ENCODE results near the gene UFD1.
A peak's percentile ranks its signal among the peaks of the same experiment; 100 is the strongest.

Gene UFD1

GRCh38 chr22:19494676-19495173 lies 15.7 kb upstream of the UFD1 start:
- no peak for DNase-seq

GRCh38 chr22:19494001-19494560 lies 15.1 kb upstream of the UFD1 start:
- no peak for DNase-seq

- peak; percentile 25 for DNase-seq
Measured at GRCh38 chr22:19492504-19493174, 13.6 kb upstream of the UFD1 start.

GRCh38 chr22:19490628-19491230 lies 11.7 kb upstream of the UFD1 start:
- no peak for DNase-seq

GRCh38 chr22:19488884-19489843 lies 10.2 kb upstream of the UFD1 start:
- DNase-seq, result no peak

GRCh38 chr22:19488285-19488684 lies 9.3 kb upstream of the UFD1 start:
- no peak for DNase-seq

GRCh38 chr22:19483481-19484244 lies 4.7 kb upstream of the UFD1 start:
- no peak for DNase-seq

- no peak for DNase-seq
Measured at GRCh38 chr22:19482297-19482696, 3.3 kb upstream of the UFD1 start.

- DNase-seq, result no peak
Measured at GRCh38 chr22:19480789-19481188, 1.8 kb upstream of the UFD1 start.

- DNase-seq, result no peak
Measured at GRCh38 chr22:19480173-19480568, 1.2 kb upstream of the UFD1 start.

- peak; percentile 98 for DNase-seq
Measured at GRCh38 chr22:19479355-19480172, 571 bp upstream of the UFD1 start, which contains the start of gene CDC45. TSS of gene CDC45 (plus strand) at chr22:19479920. CDS start at chr22:19479969, 49 bp downstream.

- DNase-seq, result peak; percentile 24
Measured at GRCh38 chr22:19478045-19478900, 720 bp downstream of the UFD1 start.

- peak; percentile 17 for DNase-seq
Measured at GRCh38 chr22:19477321-19478044, 1.5 kb downstream of the UFD1 start.

GRCh38 chr22:19476023-19476422 lies 3.0 kb downstream of the UFD1 start:
- no peak for DNase-seq

- DNase-seq, result no peak
Measured at GRCh38 chr22:19473578-19473977, 5.4 kb downstream of the UFD1 start.

- no peak for DNase-seq
Measured at GRCh38 chr22:19472233-19472632, 6.8 kb downstream of the UFD1 start.

- DNase-seq, result no peak
Measured at GRCh38 chr22:19471572-19471971, 7.4 kb downstream of the UFD1 start.

GRCh38 chr22:19470010-19470409 lies 9.0 kb downstream of the UFD1 start:
- DNase-seq, result no peak

GRCh38 chr22:19469421-19469820 lies 9.6 kb downstream of the UFD1 start:
- DNase-seq, result no peak

- no peak for DNase-seq
Measured at GRCh38 chr22:19467912-19468311, 11.1 kb downstream of the UFD1 start.
